KOPT-K1 (cell line): Measurements from ENCODE around the gene CDH12.

Experiments used
- H3K27ac ChIP-seq: fragments of 200-600 bp; sonication (generic); 2 replicates; pipeline ENCODE4 v1.5.1; 2016; ENCODE audit warnings: antibody characterized with exemption, mild to moderate bottlenecking, low read depth, low read length; ENCODE audit not compliant: poor library complexity, severe bottlenecking
- H3K36me3 ChIP-seq: fragments of 200-600 bp; sonication (generic); 2 replicates; pipeline ENCODE4 v1.5.1; 2017; ENCODE audit warnings: antibody characterized with exemption, mild to moderate bottlenecking, low read length, moderate library complexity; ENCODE audit not compliant: insufficient read depth
- H3K9me3 ChIP-seq: fragments of 200-600 bp; sonication (generic); 2 replicates; pipeline ENCODE4 v1.5.1; 2017; ENCODE audit warnings: antibody characterized with exemption, low read length, mild to moderate bottlenecking; ENCODE audit not compliant: insufficient read depth, poor library complexity, severe bottlenecking

Gene CDH12

DNA sequence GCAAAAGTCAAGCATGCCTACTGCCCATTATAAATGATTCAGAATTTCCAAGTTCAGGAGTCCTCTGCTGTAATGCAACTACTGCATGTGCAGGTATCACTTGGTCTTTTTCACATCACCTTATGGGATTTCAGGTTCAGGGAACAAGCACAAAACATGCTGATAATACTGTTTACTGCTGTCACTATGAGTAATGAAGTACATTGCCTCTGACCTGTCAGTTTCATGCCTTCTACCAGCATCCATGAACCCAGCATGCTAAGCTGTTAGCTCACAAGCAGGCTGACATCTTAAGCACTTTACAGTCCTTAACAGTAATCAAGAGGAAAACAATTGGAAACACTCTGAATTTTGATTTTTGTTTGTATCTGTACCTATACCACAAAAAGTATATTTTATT is 743.8 kb downstream of the CDH12 start:
- Histone ChIP-seq H3K36me3 (no peaks in the 10 kb centered on the region), H3K27ac (no peak overlapping the region)

DNA sequence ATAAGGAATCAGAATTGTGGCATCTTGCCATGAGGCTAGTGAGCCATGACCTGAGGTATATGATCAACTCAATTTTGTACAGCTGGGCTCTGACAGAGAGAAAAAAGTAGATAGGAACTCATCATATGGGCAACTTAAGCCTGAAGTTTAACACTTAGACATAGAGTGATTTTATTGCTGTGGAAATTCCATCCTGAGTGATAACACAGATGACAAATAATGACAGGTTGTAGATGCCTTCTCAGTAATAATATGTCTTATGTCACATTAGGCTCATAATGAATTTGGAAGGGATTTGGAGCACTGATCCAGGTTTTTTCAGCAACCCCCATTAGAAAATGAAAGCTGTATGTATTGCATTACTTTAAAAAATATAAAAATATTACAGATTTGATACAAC is 744.6 kb downstream of the CDH12 start:
- H3K9me3 ChIP-seq = no peaks in the 10 kb centered on the region
- H3K36me3 ChIP-seq = no peaks in the 10 kb centered on the region

More for the DNA sequence above, 743.8 kb downstream of the CDH12 start:
- H3K9me3 ChIP-seq = no peaks in the 10 kb centered on the region

DNA sequence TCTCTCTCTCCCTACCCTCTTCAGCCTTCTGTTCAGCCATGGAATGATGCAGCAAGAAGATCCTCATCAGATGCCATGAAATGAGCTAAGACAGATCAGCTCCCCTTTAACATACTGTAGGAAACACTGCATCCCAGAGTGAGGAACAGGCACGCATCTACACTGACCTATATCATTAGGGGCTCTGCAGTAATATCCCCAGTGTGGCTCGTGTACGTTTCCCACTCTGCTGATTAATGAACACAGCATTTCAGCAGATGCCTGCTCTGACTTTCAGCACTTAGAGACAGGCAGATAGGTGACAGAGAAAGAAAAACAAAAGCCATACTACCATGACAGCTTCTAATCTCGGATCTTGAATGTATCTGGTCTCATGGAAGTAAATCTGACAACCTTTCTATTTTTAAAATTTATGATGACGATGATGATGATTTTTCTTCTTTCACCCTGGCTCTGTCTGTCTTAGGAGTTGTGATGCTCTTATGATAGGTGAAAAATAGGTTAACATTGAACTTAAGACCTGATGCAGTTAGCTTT is 750.3 kb downstream of the CDH12 start:
- H3K9me3 ChIP-seq = no peaks in the 10 kb centered on the region
- no peaks in the 10 kb centered on the region for H3K36me3 ChIP-seq
- no peak overlapping the region for H3K27ac ChIP-seq

More for the DNA sequence above, 744.6 kb downstream of the CDH12 start:
- H3K27ac ChIP-seq = no peak overlapping the region

DNA sequence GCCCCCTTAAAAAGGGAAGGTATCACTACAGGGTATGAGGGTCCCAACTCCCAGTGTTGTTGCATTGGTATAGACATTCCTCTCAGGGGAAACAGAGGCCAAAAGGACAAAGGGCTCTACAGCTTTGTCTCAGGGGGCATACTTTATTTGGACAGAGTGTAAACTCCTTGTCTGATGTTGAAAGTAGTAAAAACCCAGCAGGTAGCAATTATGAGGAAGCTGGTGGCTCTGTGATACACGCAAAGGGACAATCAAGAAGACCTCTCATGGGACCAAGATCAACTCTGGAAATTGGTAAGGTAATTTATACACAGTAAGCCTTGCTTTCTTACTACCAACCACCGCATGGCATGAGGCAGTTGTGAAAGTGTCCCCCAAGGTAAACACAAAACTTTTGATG is 764.6 kb downstream of the CDH12 start:
- Histone ChIP-seq H3K27ac (no peak overlapping the region), H3K9me3 (no peaks in the 10 kb centered on the region), H3K36me3 (no peaks in the 10 kb centered on the region)

DNA sequence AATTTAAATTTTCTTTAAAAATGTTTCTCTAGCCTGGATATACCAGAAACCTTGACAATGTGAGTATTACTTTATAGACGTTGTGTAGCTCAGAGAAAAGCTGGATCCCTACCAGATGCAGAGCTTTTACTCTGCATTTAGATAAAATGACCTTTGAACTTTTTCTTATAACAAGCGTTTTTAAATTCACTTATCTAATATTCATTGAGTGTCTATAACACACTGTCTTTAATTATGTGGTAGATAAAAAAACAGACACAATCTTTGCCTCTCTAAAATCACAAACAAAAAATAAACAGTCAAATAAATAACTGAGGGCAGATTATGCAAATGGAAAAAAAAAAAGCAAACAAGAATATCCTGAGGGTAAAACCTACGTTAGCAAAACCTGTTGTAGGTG is 773.6 kb downstream of the CDH12 start:
- Histone ChIP-seq H3K27ac (no peak overlapping the region), H3K36me3 (no peaks in the 10 kb centered on the region), H3K9me3 (no peaks in the 10 kb centered on the region)

DNA sequence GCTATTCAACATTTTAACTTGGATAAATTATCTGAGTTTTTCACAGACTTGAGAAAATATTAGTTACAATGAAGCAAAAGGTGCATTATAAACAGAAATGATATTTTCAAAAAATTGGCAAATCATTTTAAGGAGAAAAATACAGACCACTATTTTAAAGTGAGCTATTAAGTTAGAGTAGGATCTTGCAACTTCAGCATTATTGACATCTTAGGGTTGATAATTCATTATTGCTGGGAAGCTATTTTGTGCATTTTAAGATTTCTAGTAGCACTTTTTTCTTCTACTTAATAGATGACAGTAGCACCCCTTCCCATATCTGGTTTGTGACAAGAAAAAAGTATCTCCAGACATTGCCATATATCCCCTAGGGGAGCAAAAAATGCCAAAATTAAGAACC is 774.1 kb downstream of the CDH12 start:
- Histone ChIP-seq H3K27ac (no peak overlapping the region), H3K9me3 (no peaks in the 10 kb centered on the region), H3K36me3 (no peaks in the 10 kb centered on the region)

DNA sequence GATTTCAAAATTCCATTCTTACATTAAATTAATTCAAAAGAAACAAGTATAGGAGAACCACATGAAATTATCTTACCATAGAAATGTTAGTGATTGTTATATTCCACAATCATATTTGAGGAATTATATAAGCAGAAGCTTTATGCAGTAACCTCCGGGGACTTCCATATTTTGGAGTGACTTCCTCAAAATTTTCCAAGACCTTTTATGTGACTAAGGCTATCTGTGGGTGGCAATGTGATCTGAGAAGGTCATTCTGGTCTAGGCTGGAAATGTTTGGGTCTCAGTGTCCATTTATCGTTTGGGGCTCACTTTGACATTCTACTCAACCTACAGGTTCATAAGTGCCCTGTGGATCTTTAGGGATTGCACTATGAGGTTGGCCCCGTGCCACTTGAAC is 776.6 kb downstream of the CDH12 start:
- Histone ChIP-seq H3K9me3 (no peaks in the 10 kb centered on the region), H3K27ac (no peak overlapping the region), H3K36me3 (no peaks in the 10 kb centered on the region)

DNA sequence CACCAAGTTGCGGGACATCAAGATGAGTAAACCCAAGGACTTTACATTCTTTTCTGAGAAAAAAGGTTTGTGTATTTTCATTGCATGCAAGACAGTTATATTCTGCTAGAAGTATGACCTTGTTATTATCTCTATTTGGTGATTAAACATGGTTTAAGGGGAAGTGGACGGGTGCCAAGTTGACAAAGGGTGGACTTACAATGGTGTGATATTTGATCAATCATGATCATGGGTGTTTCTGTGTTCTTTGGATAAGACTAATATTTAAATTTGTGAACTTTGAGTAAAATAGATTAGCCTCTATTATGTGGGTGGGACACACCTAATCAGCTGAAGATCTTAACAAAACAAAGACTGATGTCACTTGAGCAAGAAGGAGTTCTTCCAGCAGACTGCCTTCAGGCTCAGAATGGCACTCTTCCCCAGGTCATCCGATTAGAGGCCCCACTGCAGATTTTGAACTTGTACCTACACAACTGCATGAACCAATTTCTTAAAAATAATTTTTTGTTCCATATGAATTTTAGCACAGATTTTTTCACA is 782.9 kb downstream of the CDH12 start:
- no peak overlapping the region for H3K27ac ChIP-seq
- no peaks in the 10 kb centered on the region for H3K9me3 ChIP-seq
- no peaks in the 10 kb centered on the region for H3K36me3 ChIP-seq

DNA sequence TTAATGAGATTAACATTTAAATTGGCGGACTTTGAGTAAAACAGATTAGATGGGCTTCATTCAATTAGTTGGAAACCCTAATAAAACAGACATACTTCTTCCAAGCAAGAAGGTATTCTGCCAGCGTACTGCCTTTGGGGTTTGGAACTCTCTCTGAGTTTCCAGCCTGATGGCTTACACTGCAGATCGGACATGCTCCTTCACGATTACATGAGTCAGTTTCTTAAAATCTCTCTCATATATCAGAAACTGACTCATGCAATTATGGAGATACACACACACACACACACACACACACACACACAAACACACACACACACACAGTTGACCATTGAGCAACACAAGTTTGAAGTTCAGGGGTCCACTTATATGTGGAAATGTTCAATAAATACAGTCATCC is 789.4 kb downstream of the CDH12 start:
- Histone ChIP-seq H3K9me3 (no peaks in the 10 kb centered on the region), H3K27ac (no peak overlapping the region), H3K36me3 (no peaks in the 10 kb centered on the region)

DNA sequence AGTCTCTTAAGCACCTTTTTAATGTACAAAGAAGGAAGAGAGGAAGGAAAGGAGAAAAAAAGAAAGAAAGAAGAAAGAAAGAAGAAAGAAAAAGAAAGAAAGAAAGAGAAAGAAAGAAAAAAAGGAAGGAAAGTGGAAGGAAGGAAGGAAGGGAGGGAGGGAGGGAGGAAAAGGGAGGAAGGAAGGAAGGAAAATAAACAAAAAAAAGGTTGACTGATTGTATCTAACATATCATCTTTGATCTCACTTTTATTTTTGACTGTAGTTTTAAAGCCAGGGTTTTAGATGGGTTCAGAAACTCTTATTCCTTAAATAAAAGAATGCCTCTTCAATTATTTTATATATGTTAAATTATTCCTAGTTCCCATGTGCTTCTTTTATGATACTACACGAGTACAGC is 794.5 kb downstream of the CDH12 start:
- Histone ChIP-seq H3K27ac (no peak overlapping the region), H3K36me3 (no peaks in the 10 kb centered on the region), H3K9me3 (no peaks in the 10 kb centered on the region)

DNA sequence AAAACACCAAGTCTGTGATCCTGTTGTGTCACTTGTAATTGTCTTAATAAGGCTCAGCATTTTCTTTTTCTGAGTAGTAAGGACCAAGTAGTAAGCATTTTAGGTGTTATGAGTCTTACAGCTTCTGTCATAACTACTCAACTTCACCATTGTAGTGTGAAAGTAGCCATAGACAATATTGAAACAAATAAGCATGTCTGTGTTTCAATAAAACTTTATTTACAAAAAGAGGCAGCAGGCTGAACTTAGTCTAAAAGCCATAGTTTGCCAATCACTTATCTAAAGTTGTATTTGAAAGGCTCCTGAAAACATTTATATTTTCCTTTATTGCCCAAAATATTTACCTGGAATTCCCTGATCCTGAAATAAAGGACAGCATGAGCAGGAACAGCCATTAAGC is 796.1 kb downstream of the CDH12 start:
- no peaks in the 10 kb centered on the region for H3K36me3 ChIP-seq
- no peaks in the 10 kb centered on the region for H3K9me3 ChIP-seq
- no peak overlapping the region for H3K27ac ChIP-seq

DNA sequence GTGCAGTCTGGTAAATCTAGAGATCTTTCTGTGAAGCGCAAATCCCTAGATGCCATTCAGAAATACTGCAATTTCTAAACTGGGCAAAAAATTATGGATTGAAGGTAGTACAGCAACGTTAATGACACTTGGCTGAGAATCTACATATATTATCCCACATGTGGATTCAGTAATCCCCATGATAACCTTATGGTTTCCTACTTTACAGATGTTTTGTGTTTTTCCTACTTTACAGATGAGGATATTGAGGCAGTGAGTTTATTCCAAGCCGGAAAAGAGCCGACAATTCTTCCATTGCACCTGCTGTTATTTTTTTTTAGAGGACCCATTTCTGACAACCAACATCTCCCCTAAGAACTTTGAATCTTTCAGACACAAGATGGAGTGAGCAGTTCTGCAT is 796.5 kb downstream of the CDH12 start:
- Histone ChIP-seq H3K9me3 (no peaks in the 10 kb centered on the region), H3K27ac (no peak overlapping the region), H3K36me3 (no peaks in the 10 kb centered on the region)

DNA sequence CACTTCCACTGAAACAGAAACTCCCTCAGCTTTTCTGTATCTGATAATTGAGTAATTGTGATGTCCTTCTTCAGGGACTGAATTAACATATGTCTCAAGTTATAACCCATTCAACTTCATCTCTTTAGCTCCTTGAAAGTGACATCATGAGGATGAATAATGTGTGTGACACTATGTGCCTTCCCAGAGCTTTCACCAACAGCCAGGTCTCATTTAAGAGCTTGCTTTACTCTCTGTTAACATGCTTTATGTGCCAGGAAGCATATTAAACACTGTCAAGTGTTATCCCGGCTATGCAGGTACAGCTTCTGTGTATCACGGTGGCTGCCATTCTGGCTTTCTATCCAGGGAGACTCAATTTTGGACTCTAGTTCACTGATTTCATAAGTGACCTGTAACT is 799.9 kb downstream of the CDH12 start:
- H3K9me3 ChIP-seq = no peaks in the 10 kb centered on the region
- no peak overlapping the region for H3K27ac ChIP-seq
- no peaks in the 10 kb centered on the region for H3K36me3 ChIP-seq

DNA sequence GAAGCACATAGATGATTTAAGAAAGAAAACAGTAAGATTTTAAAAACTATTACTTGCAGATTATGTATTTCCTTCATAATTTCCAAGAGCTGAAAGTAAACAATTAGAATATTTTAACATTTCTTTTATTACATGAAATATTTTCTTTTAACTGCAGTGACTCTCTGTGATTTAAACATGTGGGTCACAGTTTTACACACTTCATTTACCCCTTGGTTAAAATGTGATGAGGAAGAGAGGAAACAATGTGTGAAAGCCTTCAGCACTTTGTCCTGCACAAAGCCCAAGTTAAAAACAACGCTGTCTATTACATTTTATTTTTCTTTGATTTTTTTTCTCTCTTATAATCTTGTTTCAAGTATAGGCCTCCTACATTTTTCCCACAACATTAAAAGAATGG is 801.3 kb downstream of the CDH12 start:
- H3K27ac ChIP-seq = no peak overlapping the region
- H3K9me3 ChIP-seq = no peaks in the 10 kb centered on the region
- no peaks in the 10 kb centered on the region for H3K36me3 ChIP-seq

DNA sequence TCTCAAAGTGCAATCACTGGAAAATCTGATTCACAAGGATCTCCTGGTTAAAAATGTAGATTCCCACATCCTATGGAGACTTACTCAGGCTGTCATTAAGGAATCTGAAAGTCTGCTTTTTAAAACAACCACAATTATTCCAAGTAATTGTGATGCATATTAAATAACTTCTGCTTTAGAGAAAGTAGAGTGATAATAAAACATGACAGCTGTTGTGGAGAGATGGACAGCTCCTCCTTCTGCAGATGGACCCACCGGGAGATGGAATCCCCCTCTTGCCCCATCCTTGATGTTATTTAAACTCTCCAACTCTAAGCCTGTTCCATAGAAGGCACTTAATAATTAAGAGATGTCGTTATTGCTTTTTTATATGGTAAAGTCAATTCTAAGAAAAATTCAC is 802.2 kb downstream of the CDH12 start:
- Histone ChIP-seq H3K9me3 (no peaks in the 10 kb centered on the region), H3K27ac (no peak overlapping the region), H3K36me3 (no peaks in the 10 kb centered on the region)

DNA sequence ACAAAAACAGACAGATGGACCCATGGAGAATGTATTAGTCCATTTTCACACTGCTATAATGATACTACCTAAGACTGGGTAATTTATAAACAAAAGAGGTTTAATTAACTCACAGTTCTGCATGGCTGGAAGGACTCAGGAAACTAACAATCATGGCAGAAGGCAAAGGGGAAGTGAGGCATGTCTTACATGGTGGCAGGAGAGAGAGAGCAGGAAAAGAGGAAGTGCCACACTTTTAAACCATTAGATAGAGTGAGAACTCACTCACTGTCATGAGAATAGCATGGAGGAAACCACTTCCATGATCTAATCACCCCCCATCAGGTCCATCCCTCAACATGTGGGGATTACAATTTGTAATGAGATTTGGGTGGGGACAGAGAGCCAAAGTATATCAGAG is 808.9 kb downstream of the CDH12 start:
- Histone ChIP-seq H3K36me3 (no peaks in the 10 kb centered on the region), H3K27ac (no peak overlapping the region)

More for the DNA sequence above, 808.9 kb downstream of the CDH12 start:
- H3K9me3 ChIP-seq = no peaks in the 10 kb centered on the region
